Activated naive CD8-positive, alpha-beta T cell treated with anti-CD3 and anti-CD28 coated beads, Interleukin-2, amount 10 ng/mL, durations not matched to agents 7 days and 5 days (primary cell): ENCODE measurements around the gene IL17RE. TPM values are rescaled to one million over a fixed set of nuclear protein-coding genes. Genes with fewer than 3 reads are reported as not detected.
"Not testable (repeated sequence)": the region's sequence is repeated elsewhere in the genome, so short reads cannot be mapped to it uniquely, and the experiment has no call there.

Experiments
- ATAC-seq: fragments of 150-1000 bp; cut with Tn5 transposase; one replicate; pipeline ENCODE4 v1.10.0; 2021; ENCODE audit warnings: low read depth, moderate library complexity
- POLR2A ChIA-PET: fragments of 350-600 bp; sonication (Branson Sonifier 250); formaldehyde crosslinking; loops from one replicate; lab custom pipeline; 2021; ENCODE audit warnings: antibody characterized with exemption; lab: Charles Lee
- DNase-seq: peaks from one replicate; pipeline ENCODE4 v3.0.0; 2021
- H3K27ac Mint-ChIP-seq: one replicate; pipeline ENCODE4 v1.8.0; 2022; ENCODE audit warnings: mild to moderate bottlenecking, mixed read lengths
- H3K27me3 Mint-ChIP-seq: one replicate; pipeline ENCODE4 v1.8.0; 2022; ENCODE audit warnings: mild to moderate bottlenecking, moderate library complexity, mixed read lengths
- H3K36me3 Mint-ChIP-seq: one replicate; pipeline ENCODE4 v1.8.0; 2021; ENCODE audit warnings: mild to moderate bottlenecking, mixed read lengths
- H3K4me1 Mint-ChIP-seq: one replicate; pipeline ENCODE4 v1.8.0; 2021; ENCODE audit warnings: mixed read lengths
- H3K4me3 Mint-ChIP-seq: one replicate; pipeline ENCODE4 v1.8.0; 2022; ENCODE audit warnings: mild to moderate bottlenecking, moderate library complexity, mixed read lengths
- H3K9me3 Mint-ChIP-seq: one replicate; pipeline ENCODE4 v1.8.0; 2021; ENCODE audit warnings: mixed read lengths
- total RNA-seq, 2 experiments: library from RNA; stranded (reverse); gene quantifications; one replicate each; pipeline ENCODE4 v1.2.3, GENCODE V29; 2021

IL17RE gene
- total RNA-seq, 2 experiments from 2014 or later = 0.94 to 1.1 TPM

DNA sequence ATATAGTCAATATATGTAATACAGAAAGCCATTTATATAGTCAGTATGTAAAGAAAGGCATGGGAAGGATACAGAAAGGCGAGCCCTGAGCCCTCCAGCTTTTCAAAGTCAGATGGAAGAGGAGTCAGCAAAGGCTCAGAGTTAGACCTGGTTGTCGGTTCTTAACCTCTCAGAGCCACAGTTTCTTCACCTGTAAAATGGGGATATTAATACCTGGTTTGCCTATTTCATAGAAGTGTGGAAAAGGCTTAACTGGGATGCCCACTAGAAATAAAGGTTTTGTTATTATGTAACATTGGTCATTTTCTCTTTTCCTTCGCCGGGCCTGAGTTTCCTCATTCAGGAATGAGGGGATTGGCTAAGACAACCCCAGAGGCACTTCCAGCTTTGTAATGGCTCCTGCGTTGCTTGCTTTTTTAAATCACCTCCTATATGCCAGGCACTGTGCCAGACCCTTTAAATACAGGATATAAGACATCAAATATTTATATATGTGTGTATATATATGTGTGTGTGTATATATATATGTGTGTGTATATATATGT lies 33.4 kb downstream of the IL17RE start:
- Mint-ChIP-seq H3K36me3 (peaks cover 7% of the 10 kb centered on the region), H3K4me1 (peaks cover 23% of the 10 kb centered on the region), H3K27ac (no peak overlapping the region), H3K9me3 (no peaks in the 10 kb centered on the region), H3K4me3 (no peak overlapping the region), H3K27me3 (no peaks in the 10 kb centered on the region)
- ATAC-seq = no peak
- DNase-seq = no peak
- POLR2A ChIA-PET = interaction anchor here (1.6 to 2.3 kb wide), 2 partner anchors 15 to 46 kb away, joined by 5 read pairs; partner anchors contain the start of gene JAGN1

DNA sequence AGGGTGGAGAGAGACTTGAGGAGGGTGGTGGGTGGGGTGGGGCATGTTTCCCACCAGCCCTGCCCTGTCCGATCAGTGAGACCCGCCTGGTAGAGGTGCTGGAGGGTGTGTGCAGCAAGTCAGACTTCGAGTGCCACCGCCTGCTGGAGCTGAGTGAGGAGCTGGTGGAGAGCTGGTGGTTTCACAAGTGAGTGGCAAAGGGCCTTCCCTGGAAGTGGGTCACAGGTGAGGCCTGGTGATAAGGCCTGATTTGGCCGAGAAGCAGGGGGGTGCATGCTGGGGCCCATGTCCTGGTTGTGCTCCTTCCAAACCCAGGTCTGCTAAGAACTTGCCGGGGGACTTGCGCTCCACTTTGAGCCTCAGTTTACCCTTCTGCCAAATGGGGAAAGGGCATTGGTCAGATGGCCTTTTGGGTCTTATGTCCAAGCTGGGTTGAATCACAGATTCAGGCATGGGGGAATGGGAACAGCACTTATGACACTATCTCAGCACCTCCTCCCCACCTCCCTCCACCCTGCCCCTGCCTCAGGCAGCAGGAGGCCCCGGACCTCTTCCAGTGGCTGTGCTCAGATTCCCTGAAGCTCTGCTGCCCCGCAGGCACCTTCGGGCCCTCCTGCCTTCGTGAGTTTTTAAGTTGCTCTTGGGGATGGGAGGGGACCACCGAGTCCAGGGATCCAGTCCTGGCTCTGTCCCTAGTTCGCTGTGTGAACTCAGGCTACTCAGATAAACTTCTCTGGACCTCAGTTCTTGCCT lies 35.0 kb downstream of the IL17RE start:
- DNase-seq (no peak), ATAC-seq (no peak)
- no peaks in the 10 kb centered on the region for H3K27me3 Mint-ChIP-seq
- H3K4me1 Mint-ChIP-seq = peaks cover 15% of the 10 kb centered on the region
- POLR2A ChIA-PET = no interaction called here
- H3K27ac Mint-ChIP-seq = no peak overlapping the region
- peaks cover 10% of the 10 kb centered on the region for H3K36me3 Mint-ChIP-seq
- H3K9me3 Mint-ChIP-seq = no peaks in the 10 kb centered on the region
- H3K4me3 Mint-ChIP-seq = no peak overlapping the region

DNA sequence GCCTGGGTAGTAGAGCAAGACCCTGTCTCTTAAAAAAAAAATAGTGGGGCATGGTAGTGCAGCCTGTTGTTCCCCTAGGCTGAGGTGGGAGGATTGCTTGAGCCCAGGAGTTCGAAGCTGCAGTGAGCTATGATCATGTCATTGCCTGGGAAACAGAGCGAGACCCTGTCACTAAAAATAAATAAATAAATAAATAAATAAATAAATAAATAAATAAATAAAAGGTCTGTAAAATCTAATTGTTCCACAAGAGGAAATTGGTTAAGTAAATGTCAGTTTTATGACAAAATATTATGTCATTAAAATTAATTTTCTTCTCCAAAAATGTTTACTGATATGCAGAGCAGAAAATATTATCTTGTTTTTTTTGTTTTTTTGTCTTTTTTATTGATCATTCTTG lies 36.3 kb downstream of the IL17RE start:
- ATAC-seq (no peak), DNase-seq (no peak)
- H3K9me3 Mint-ChIP-seq = no peaks in the 10 kb centered on the region
- H3K4me1 Mint-ChIP-seq = peaks cover 15% of the 10 kb centered on the region
- POLR2A ChIA-PET = no interaction called here
- H3K27ac Mint-ChIP-seq = no peak overlapping the region
- H3K27me3 Mint-ChIP-seq = no peaks in the 10 kb centered on the region
- no peak overlapping the region for H3K4me3 Mint-ChIP-seq
- peaks cover 10% of the 10 kb centered on the region for H3K36me3 Mint-ChIP-seq

DNA sequence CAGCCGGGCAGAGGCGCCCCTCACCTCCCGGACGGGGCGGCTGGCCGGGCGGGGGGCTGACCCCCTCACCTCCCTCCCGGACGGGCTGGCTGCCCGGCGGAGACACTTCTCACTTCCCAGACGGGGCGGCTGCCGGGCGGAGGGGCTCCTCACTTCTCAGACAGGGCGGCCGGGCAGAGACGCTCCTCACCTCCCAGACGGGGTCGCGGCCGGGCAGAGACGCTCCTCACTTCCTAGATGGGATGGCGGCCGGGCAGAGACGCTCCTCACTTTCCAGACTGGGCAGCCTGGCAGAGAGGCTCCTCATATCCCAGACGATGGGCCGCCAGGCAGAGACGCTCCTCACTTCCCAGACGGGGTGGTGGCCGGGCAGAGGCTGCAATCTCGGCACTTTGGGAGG lies 37.3 kb downstream of the IL17RE start:
- H3K27ac Mint-ChIP-seq, POLR2A ChIA-PET, H3K4me1 Mint-ChIP-seq: not testable (repeated sequence)

DNA sequence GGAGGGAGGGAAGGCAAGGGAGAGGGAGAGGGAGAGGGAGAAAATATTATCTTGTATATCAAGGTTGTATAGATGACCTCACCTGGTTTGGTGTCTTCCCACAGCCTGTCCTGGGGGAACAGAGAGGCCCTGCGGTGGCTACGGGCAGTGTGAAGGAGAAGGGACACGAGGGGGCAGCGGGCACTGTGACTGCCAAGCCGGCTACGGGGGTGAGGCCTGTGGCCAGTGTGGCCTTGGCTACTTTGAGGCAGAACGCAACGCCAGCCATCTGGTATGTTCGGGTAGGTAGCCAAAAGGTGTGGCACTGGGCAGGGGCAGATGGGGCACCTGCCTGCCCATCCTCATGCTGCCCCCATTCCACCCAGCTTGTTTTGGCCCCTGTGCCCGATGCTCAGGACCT lies 38.1 kb downstream of the IL17RE start:
- POLR2A ChIA-PET = no interaction called here
- no peaks in the 10 kb centered on the region for H3K27me3 Mint-ChIP-seq

More for the DNA sequence above, 37.3 kb downstream of the IL17RE start:
- DNase-seq, H3K9me3 Mint-ChIP-seq, H3K4me3 Mint-ChIP-seq, ATAC-seq, H3K27me3 Mint-ChIP-seq, H3K36me3 Mint-ChIP-seq: not testable (repeated sequence)

DNA sequence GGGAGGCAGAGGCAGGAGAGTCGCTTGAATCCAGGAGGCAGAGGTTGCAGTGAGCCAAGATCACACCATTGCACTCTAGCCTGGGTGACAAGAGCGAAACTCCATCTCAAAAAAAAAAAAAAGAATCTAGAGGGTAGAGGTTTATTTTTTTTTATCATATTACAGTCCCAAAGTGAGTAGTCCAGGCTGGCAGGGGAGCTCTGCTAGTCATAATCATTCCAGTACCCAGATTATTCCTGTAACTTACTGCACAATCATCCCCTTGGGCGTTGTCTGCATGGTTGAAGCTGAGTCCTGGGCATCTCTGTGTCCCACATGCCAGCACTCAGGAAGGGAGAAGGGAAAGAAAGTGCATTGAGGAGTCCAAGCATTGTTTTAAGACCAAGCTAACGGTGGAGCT lies 39.5 kb downstream of the IL17RE start:
- Mint-ChIP-seq H3K36me3 (peaks cover 5% of the 10 kb centered on the region), H3K4me1 (no peaks in the 10 kb centered on the region), H3K27me3 (no peaks in the 10 kb centered on the region), H3K27ac (no peak overlapping the region), H3K9me3 (no peaks in the 10 kb centered on the region), H3K4me3 (no peak overlapping the region)
- ATAC-seq (no peak), DNase-seq (no peak)
- POLR2A ChIA-PET = interaction anchor here (0.8 to 1.6 kb wide), 3 partner anchors 10 to 30 kb away, joined by 3 to 7 read pairs (median 3); partner anchors contain the start of gene PRRT3

More for the DNA sequence above, 38.1 kb downstream of the IL17RE start:
- no peak for ATAC-seq
- no peak overlapping the region for H3K27ac Mint-ChIP-seq
- H3K4me3 Mint-ChIP-seq = no peak overlapping the region
- peaks cover 6% of the 10 kb centered on the region for H3K36me3 Mint-ChIP-seq
- DNase-seq = no peak
- peaks cover 1% of the 10 kb centered on the region for H3K4me1 Mint-ChIP-seq
- no peaks in the 10 kb centered on the region for H3K9me3 Mint-ChIP-seq

DNA sequence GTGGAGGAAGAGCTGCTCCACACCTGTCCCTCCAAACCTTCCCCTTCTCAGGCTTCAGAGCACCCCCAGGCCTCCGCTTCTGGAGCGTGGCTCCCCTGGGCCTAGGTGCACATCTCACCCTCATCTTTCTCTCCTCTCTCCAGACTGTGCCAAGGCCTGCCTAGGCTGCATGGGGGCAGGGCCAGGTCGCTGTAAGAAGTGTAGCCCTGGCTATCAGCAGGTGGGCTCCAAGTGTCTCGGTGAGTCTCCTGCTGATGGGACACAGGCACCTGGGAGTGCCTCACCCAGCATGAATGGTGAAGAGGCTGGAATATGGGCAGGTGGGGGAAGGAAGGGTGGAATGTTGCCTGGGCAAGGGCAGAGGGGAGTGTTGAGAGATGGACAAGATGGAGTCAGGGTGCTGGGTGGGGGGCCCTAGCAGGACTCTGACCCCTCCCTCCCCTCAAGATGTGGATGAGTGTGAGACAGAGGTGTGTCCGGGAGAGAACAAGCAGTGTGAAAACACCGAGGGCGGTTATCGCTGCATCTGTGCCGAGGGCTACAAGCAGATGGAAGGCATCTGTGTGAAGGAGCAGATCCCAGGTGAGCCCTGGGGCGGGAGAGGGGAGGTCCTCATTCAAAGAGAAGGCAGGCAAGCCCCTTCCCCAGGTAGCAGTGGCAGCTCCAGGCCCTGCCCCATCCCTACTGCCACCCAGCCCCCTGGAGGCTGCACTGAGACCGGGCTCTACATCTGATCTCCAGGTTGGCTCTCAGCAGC lies 40.5 kb downstream of the IL17RE start:
- no peaks in the 10 kb centered on the region for H3K9me3 Mint-ChIP-seq
- H3K4me1 Mint-ChIP-seq = no peaks in the 10 kb centered on the region
- H3K36me3 Mint-ChIP-seq = peaks cover 3% of the 10 kb centered on the region
- POLR2A ChIA-PET = interaction anchor here (0.8 to 1.6 kb wide), 3 partner anchors 9 to 31 kb away, joined by 3 to 7 read pairs (median 3); partner anchors contain the start of gene PRRT3
- no peak overlapping the region for H3K27ac Mint-ChIP-seq
- ATAC-seq = no peak
- H3K4me3 Mint-ChIP-seq = no peak overlapping the region
- DNase-seq = no peak
- no peaks in the 10 kb centered on the region for H3K27me3 Mint-ChIP-seq

DNA sequence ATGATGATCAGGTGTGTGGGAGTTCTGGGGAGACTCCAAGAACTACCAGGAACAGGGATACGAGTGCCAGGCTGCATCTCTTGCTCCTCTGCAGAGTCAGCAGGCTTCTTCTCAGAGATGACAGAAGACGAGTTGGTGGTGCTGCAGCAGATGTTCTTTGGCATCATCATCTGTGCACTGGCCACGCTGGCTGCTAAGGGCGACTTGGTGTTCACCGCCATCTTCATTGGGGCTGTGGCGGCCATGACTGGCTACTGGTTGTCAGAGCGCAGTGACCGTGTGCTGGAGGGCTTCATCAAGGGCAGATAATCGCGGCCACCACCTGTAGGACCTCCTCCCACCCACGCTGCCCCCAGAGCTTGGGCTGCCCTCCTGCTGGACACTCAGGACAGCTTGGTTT lies 41.6 kb downstream of the IL17RE start:
- ATAC-seq (no peak), DNase-seq (no peak)
- POLR2A ChIA-PET = no interaction called here
- no peaks in the 10 kb centered on the region for H3K9me3 Mint-ChIP-seq
- no peak overlapping the region for H3K4me3 Mint-ChIP-seq
- no peaks in the 10 kb centered on the region for H3K27me3 Mint-ChIP-seq
- H3K36me3 Mint-ChIP-seq = peaks cover 3% of the 10 kb centered on the region
- no peaks in the 10 kb centered on the region for H3K4me1 Mint-ChIP-seq
- no peak overlapping the region for H3K27ac Mint-ChIP-seq

DNA sequence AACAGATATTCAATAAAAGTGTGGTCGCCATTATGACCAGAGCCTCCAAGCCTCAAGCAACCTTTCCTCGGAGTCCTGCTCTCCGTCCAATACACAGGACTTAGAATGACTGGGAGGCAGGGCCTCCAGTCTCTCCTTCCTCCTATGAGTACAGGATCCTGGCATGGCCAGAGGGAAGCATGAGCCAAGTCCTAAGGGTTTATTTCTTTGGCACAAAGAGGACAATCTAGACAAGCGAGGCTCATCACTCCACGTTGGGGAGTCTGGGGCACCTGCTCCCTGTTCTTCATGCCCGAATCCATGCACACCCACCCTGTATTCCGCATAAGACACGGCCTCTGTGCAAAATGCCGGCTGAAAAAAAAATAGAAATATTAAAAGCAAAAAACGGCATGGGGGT lies 42.7 kb downstream of the IL17RE start:
- Mint-ChIP-seq H3K27me3 (no peaks in the 10 kb centered on the region), H3K36me3 (peaks cover 3% of the 10 kb centered on the region), H3K4me3 (no peak overlapping the region), H3K9me3 (no peaks in the 10 kb centered on the region), H3K4me1 (no peaks in the 10 kb centered on the region), H3K27ac (no peak overlapping the region)
- DNase-seq = peak; percentile 6
- POLR2A ChIA-PET = interaction anchor here (2.0 kb wide), 1 partner anchor 12 kb away, joined by 10 read pairs; the partner anchor contains the start of gene CRELD1
- no peak for ATAC-seq

DNA sequence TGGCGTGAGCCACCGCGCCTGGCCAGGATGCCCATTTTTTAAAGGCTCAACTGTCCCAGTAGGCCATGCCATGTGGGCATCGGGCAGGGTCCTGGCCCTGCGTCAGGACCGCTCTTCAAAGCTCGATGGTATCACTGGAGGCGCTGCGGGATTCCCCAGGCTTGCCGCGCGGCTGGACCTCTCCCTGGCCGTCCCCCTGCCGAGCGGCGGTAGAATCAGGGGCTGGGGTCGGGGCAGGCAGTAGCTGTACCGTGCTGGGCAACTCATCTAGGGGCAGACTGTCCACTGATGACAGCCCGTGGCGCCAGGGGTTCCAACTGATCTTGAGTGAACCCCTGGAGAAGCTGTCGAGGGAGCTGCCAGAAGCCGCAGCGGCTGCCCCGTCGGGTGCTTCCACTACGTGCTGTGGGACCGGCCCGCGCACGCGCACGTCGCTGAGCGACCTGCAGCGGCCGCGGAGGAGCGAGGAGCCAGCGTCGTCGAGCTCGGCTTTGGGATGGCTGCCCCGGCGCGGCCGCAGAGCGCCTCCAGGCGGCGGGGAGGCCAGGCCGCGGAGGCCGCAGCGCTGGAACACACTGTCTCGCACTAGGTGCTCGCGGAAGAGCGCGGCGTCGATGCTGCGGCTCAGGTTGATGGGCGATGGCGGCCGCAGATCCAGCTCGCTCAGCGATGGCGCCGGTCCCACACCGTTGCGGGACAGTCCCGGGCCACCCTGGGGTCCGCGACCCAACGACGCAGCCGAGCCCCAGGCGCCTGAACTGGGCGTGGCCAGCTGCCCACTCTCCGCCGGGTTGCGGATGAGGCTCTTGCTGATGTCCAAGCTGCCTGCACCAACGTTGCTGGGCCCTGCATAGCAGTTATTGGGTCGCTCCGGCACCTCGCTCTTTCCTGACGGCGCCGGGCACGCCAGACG lies 43.7 kb downstream of the IL17RE start:
- H3K27me3 Mint-ChIP-seq = no peaks in the 10 kb centered on the region
- DNase-seq (peak; percentile 85), ATAC-seq (peak; percentile 87)
- no peak overlapping the region for H3K27ac Mint-ChIP-seq
- POLR2A ChIA-PET = interaction anchor here (1.0 to 2.0 kb wide), 4 partner anchors 12 to 41 kb away, joined by 4 to 10 read pairs (median 5); partner anchors contain the start of genes CRELD1 and EMC3
- no peaks in the 10 kb centered on the region for H3K9me3 Mint-ChIP-seq
- H3K36me3 Mint-ChIP-seq = no peaks in the 10 kb centered on the region
- H3K4me1 Mint-ChIP-seq = peaks cover 6% of the 10 kb centered on the region
- peak overlapping the region; percentile 72 for H3K4me3 Mint-ChIP-seq

DNA sequence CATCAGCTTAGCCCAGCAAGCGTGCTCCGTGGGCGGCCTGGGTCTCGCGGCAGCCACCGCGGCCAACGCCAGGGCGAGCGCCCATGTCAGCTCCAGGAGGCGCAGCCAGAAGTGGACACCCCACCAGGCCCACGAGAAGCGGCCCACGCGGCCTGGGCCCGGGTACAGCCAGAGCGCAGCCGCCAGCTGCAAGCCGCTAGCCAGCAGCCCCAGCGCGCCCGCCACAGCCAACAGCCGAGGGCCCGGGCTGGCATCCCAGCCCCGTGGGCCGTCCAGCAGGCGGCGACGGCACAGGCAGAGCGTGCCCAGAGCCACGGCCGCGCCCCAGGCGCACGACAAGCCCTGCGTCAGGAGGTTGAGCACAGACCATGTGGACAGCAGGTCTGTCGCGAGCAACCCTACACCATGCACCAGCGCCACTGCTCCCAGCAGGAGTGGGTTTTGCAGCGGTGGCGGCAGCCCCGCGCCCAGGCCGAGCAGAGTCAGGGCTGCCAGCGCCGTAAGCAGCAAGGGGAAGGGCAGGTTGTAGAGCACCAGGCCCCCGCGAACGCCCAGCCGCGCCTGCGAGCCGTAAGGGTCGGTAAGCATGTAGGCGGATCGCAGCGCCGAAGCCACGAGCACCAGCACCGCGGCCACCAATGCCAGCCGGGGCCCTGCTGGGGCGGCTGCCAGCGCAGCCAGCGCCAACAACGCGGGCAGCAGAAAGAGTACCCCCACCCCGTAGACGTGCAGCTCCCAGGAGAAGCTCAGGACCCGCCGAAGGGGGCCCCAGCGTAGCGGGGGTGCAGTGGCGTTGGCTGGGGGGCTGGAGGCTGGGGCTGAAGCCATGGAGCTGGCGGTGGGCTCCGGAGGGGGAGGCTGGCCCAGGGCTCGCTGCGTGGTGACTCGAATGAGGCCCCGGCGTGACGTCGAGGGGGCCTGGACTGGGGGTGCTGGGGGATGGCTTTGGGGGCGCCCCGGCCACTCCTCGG lies 44.7 kb downstream of the IL17RE start:
- Mint-ChIP-seq H3K27me3 (no peaks in the 10 kb centered on the region), H3K9me3 (no peaks in the 10 kb centered on the region), H3K4me1 (peaks cover 10% of the 10 kb centered on the region), H3K36me3 (no peaks in the 10 kb centered on the region), H3K27ac (no peak overlapping the region), H3K4me3 (no peak overlapping the region)
- POLR2A ChIA-PET = interaction anchor here (1.0 to 2.0 kb wide), 4 partner anchors 13 to 40 kb away, joined by 4 to 10 read pairs (median 5); partner anchors contain the start of genes CRELD1 and EMC3
- DNase-seq (no peak), ATAC-seq (no peak)

DNA sequence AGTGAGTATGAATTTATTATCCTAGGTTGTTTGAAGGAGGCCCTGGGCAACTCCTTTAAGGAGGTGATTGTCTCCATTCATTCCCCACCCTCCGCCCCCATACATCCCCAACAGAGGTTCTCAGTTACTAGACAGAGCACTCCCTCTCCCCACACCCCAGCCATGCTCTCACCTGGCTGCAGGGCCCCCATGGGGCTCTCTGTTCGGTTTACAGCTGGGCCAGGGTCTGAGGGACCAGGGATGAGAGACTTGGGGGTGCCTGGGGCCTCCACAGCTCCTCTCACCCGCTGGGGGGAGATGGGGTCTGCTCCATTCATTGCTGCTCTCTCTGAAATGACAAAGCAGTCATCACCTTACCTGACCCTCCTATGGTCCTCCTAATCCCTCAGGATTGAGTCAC lies 45.9 kb downstream of the IL17RE start:
- DNase-seq (no peak), ATAC-seq (no peak)
- no peaks in the 10 kb centered on the region for H3K36me3 Mint-ChIP-seq
- H3K27me3 Mint-ChIP-seq = no peaks in the 10 kb centered on the region
- no peaks in the 10 kb centered on the region for H3K9me3 Mint-ChIP-seq
- no peak overlapping the region for H3K27ac Mint-ChIP-seq
- H3K4me3 Mint-ChIP-seq = no peak overlapping the region
- POLR2A ChIA-PET = no interaction called here
- H3K4me1 Mint-ChIP-seq = peaks cover 15% of the 10 kb centered on the region
